ENCODE measurements around the gene COMP.

DNA sequence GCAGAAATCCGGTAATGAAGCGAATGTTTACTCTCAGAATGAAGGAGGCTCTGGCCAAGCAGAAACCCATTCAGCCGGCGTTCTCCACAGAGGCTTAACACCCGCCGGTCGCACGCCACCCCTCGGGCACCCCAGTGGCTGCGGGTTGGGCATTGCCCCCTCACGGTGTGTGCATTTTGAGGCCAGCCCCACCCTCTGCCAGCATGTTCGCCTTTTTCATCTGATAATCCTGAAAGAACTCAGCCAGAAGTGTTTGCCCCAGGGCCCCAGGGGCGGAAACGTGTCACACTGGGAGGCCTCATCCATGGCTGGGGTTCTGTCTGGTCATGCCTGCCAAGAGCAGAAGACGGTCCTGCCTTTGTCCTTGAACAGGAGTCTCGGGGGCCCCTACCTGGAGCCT, 34.2 kb downstream of the COMP start:
- TF ChIP-seq, protein P1, sequence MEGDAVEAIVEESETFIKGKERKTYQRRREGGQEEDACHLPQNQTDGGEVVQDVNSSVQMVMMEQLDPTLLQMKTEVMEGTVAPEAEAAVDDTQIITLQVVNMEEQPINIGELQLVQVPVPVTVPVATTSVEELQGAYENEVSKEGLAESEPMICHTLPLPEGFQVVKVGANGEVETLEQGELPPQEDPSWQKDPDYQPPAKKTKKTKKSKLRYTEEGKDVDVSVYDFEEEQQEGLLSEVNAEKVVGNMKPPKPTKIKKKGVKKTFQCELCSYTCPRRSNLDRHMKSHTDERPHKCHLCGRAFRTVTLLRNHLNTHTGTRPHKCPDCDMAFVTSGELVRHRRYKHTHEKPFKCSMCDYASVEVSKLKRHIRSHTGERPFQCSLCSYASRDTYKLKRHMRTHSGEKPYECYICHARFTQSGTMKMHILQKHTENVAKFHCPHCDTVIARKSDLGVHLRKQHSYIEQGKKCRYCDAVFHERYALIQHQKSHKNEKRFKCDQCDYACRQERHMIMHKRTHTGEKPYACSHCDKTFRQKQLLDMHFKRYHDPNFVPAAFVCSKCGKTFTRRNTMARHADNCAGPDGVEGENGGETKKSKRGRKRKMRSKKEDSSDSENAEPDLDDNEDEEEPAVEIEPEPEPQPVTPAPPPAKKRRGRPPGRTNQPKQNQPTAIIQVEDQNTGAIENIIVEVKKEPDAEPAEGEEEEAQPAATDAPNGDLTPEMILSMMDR (IDR thresholded peaks at IDR 0.05; ENCODE audit: insufficient read depth, low read length, poor library complexity, severe bottlenecking) = no peak
- no peak for TF ChIP-seq EZH2phosphoT487 (conservative IDR thresholded peaks at IDR 0.05; ENCODE audit: low read length)
